ENCODE results near the gene CENPQ. TPM values are rescaled to one million over a fixed set of nuclear protein-coding genes. Genes with fewer than 3 reads are reported as not detected.

The CENPQ gene
- total RNA-seq, 1 experiment from 2014 or later = 9.7 TPM

GRCh38 chr6:49514571-49515484, 51.7 kb downstream of the CENPQ start:
- Histone ChIP-seq H4K20me1 (ENCODE audit: low read length) (no peaks in the 10 kb centered on the region), H3K4me1 (ENCODE audit: insufficient read depth, low read length) (peaks cover 34% of the 10 kb centered on the region), H3K27ac (ENCODE audit: low read length) (peak overlapping the region; percentile 81), H3K27me3 (ENCODE audit: low read length) (no peaks in the 10 kb centered on the region), H3K9me3 (ENCODE audit: low read length) (no peaks in the 10 kb centered on the region), H3K79me2 (ENCODE audit: low read length) (no peaks in the 10 kb centered on the region), H3K4me3 (ENCODE audit: low read length) (peak overlapping the region; percentile 50), H3K4me2 (ENCODE audit: low read length) (peak overlapping the region; percentile 72), H3F3A (ENCODE audit: low read length, unreplicated experiment) (peaks cover 4% of the 10 kb centered on the region), H2AFZ (ENCODE audit: low read length) (no peak overlapping the region; the same call in 1 of the 2 replicates), H3K9me2 (replicated peaks; ENCODE audit: low read length) (no peaks in the 10 kb centered on the region), H3K9ac (ENCODE audit: low read length) (peak overlapping the region; percentile 38), H3K36me3 (ENCODE audit: low read depth, low read length) (no peaks in the 10 kb centered on the region)
- BruUV-seq (replicated peaks) = no TSS peak
- intact Hi-C loops (cut with micrococcal nuclease) = no loop called here
- ATAC-seq (peak; percentile 93), DNase-seq (peak; percentile 83)
- POLR2A ChIA-PET (ENCODE audit: unreplicated experiment) = no interaction called here
- no peak for TF ChIP-seq EZH2phosphoT487 (IDR thresholded peaks at IDR 0.05; ENCODE audit: borderline replicate concordance, low read length)
- TF ChIP-seq, protein P1, sequence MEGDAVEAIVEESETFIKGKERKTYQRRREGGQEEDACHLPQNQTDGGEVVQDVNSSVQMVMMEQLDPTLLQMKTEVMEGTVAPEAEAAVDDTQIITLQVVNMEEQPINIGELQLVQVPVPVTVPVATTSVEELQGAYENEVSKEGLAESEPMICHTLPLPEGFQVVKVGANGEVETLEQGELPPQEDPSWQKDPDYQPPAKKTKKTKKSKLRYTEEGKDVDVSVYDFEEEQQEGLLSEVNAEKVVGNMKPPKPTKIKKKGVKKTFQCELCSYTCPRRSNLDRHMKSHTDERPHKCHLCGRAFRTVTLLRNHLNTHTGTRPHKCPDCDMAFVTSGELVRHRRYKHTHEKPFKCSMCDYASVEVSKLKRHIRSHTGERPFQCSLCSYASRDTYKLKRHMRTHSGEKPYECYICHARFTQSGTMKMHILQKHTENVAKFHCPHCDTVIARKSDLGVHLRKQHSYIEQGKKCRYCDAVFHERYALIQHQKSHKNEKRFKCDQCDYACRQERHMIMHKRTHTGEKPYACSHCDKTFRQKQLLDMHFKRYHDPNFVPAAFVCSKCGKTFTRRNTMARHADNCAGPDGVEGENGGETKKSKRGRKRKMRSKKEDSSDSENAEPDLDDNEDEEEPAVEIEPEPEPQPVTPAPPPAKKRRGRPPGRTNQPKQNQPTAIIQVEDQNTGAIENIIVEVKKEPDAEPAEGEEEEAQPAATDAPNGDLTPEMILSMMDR (conservative IDR thresholded peaks at IDR 0.05; ENCODE audit: low read depth, low read length) = no peak
- no peak for TF ChIP-seq EZH2 (IDR thresholded peaks at IDR 0.05; ENCODE audit: low read length, unreplicated experiment)
- CTCF ChIA-PET = no interaction called here

- DNase-seq (peak; percentile 69), ATAC-seq (peak; percentile 78)
- POLR2A ChIA-PET (ENCODE audit: unreplicated experiment) = no interaction called here
These were observed 52.4 kb downstream of the CENPQ start for GRCh38 chr6:49515485-49516146.

More at GRCh38 chr6:49515485-49516146, 52.4 kb downstream of the CENPQ start:
- Histone ChIP-seq H3K9me3 (ENCODE audit: low read length) (no peaks in the 10 kb centered on the region), H3K27me3 (ENCODE audit: low read length) (no peaks in the 10 kb centered on the region), H3F3A (ENCODE audit: low read length, unreplicated experiment) (peaks cover 4% of the 10 kb centered on the region), H3K4me2 (ENCODE audit: low read length) (peak overlapping the region; percentile 72), H3K27ac (ENCODE audit: low read length) (peak overlapping the region; percentile 81), H3K4me3 (ENCODE audit: low read length) (peak overlapping the region; percentile 50), H3K9ac (ENCODE audit: low read length) (peak overlapping the region; percentile 38), H3K9me2 (replicated peaks; ENCODE audit: low read length) (no peaks in the 10 kb centered on the region), H3K4me1 (ENCODE audit: insufficient read depth, low read length) (peaks cover 34% of the 10 kb centered on the region), H4K20me1 (ENCODE audit: low read length) (no peaks in the 10 kb centered on the region), H3K79me2 (ENCODE audit: low read length) (no peaks in the 10 kb centered on the region), H2AFZ (ENCODE audit: low read length) (peak overlapping the region; percentile 60), H3K36me3 (ENCODE audit: low read depth, low read length) (no peaks in the 10 kb centered on the region)
- CTCF ChIA-PET = interaction anchor here (0.6 kb wide), 1 partner anchor 63 kb away, joined by 3 read pairs; no protein-coding TSS in a partner anchor
- TF ChIP-seq, protein P1 (conservative IDR thresholded peaks at IDR 0.05; ENCODE audit: low read depth, low read length) = no peak
- TF ChIP-seq EZH2 (IDR thresholded peaks at IDR 0.05; ENCODE audit: low read length, unreplicated experiment) = no peak
- TF ChIP-seq EZH2phosphoT487 (IDR thresholded peaks at IDR 0.05; ENCODE audit: borderline replicate concordance, low read length) = no peak
- intact Hi-C loops (cut with micrococcal nuclease) = no loop called here
- BruUV-seq (replicated peaks) = no TSS peak
